HG03571 (cell line): ENCODE data around the gene EIF4E1B.
"Not testable (repeated sequence)": the region's sequence is repeated elsewhere in the genome, so short reads cannot be mapped to it uniquely, and the experiment has no call there.

Source experiments
- ATAC-seq: cut with Tn5 transposase; IDR thresholded peaks from one replicate; pipeline ENCODE4 v1.9.1; 2021; ENCODE audit not compliant: unreplicated experiment

The EIF4E1B gene, protein sequence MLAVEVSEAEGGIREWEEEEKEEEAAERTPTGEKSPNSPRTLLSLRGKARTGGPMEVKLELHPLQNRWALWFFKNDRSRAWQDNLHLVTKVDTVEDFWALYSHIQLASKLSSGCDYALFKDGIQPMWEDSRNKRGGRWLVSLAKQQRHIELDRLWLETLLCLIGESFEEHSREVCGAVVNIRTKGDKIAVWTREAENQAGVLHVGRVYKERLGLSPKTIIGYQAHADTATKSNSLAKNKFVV

GRCh38 chr5:176629853-176630680, at the start of gene EIF4E1B, which contains the start of gene SNCB:
EIF4E1B (plus strand) TSS chr5:176630675; CDS start chr5:176642788, 12,113 bp downstream.
SNCB (minus strand) TSS chr5:176630534; CDS start chr5:176629654, 880 bp downstream.
- peak; percentile 69 for ATAC-seq

DNA sequence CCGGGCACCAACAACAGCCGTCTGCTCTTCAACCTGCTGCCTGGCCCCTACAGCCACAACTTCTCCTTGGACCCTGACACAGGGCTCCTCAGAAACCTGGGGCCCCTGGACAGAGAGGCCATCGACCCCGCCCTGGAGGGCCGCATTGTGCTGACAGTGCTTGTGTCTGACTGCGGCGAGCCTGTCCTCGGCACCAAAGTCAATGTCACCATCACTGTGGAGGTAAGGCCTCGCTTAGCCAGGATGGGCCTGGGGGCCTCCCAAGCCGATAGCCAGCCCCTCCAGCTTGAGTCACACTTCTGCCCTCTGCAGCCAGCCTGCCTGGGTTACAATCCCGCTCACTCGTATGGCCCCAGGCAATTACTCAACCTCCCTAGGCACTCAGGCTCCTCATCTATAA, 49.1 kb upstream of the EIF4E1B start:
- no peak for ATAC-seq

- ATAC-seq = no peak
Observed at GRCh38 chr5:176583076-176583475, 47.4 kb upstream of the EIF4E1B start.

GRCh38 chr5:176587398-176587797, 43.1 kb upstream of the EIF4E1B start:
- ATAC-seq = no peak

DNA sequence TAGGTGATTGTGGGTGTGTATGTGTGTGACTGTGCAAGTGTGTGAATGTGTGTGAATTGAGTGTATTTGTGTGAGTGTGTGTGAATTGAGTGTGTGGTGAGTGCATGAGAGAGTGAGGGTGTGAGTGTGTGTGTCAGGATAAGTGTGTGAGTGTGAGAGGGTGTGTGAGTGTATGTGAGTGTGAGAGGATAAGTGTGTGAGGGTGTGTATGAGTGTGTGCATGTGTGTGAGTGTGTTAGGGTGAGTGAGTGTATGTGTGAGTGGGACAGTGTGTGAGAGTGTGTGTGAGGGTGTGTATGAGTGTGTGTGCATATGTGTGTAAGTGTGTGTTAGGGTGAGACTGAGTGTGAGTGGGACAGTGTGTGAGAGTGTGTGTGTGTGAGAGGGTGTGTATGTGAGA, 42.2 kb upstream of the EIF4E1B start:
- ATAC-seq = no peak

DNA sequence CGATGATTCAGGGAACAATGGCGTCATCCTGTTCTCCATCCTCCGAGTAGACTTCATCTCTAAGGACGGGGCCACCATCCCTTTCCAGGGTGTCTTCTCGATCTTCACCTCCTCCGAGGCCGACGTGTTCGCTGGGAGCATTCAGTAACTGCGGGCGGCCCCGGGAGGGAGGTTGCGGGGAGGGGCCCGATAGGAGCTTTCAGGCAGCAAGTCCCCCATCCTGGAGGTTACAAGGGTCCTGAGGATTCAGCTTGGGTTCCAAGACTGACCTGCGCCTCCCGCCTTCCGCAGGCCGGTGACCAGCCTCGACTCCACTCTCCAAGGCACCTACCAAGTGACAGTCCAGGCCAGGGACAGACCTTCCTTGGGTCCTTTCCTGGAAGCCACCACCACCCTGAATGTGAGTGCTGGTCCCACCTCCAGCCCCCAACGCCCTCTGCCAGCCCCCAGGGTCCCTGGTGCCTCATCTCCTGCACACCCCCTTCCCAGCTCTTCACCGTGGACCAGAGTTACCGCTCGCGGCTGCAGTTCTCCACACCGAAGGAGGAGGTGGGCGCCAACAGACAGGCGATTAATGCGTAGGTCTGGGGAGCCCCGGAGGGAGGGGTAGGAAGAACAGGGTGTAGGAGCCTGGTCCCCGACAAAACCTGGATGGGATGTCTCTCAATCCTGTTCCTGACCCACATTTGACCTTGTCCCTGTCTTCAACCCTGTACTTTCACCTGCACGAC, 41.3 kb upstream of the EIF4E1B start:
- ATAC-seq = no peak

DNA sequence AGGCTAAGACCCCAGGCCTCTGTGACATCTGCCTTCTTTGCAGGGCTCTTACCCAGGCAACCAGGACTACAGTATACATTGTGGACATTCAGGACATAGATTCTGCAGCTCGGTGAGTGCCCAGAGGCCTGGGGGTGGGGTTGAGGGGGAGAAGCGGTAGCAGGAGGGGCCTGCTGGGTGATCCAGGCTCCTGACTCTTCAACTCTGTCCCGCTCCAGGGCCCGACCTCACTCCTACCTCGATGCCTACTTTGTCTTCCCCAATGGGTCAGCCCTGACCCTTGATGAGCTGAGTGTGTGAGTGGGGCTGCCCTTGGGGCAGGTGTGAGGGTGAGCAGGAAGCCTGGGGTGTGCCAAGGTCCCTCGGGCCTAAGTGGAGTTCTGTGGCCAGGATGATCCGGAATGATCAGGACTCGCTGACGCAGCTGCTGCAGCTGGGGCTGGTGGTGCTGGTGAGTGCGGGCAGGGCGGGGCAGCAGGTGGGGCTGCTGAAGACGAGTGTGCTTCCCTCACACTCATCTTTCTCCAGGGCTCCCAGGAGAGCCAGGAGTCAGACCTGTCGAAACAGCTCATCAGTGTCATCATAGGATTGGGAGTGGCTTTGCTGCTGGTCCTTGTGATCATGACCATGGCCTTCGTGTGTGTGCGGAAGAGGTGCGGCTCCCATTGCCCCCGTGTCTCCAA, 40.3 kb upstream of the EIF4E1B start:
- ATAC-seq = no peak

GRCh38 chr5:176591667-176592066, 38.8 kb upstream of the EIF4E1B start:
- not testable (repeated sequence) for ATAC-seq

DNA sequence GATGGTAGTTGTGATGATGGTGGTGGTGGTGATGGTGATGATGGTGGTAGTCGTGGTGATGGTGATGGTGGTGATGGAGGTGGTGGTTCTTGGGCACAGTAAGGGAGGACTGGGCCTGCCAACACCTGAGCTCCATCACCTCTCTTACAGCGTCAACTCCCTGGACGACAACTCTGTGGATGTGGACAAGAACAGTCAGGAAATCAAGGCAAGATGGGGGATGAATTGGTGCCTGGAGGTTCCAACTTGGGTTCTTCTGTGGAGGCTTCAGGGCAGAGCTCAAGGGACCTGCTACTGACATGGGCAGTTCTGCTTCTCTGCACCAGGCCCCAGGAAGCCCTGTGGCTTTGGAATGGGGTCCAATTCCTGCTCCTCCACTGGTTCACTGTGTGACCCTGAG, 37.9 kb upstream of the EIF4E1B start:
- no peak for ATAC-seq

DNA sequence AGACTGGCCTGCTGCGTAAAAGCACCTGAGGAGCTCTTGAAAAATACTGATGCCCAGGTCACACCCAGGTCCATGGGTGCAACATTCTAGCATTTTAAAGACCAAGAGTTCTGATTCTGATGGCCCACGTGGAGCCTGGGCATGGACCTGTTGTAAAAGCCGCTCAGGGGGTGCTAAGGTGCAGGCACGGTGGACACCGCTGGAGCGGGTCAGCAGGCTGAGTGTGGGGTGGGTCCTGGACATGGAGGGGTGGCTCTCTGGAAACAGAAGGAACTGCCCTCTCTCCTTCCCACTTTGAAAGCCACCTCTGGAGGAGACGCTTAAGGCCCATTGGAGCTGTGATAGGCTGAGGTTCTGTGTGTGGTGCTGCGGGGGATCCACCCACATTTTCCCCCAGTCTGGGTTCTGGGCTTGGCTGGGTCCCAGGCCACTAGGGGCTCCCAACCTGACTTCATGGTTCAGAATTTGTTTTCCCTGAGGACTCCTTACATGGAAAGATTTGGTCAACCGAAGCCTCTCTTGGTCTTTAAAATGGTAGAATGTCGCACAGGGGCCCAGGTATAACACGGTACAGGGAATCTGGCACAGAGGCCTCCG, 37.1 kb upstream of the EIF4E1B start:
- no peak for ATAC-seq

DNA sequence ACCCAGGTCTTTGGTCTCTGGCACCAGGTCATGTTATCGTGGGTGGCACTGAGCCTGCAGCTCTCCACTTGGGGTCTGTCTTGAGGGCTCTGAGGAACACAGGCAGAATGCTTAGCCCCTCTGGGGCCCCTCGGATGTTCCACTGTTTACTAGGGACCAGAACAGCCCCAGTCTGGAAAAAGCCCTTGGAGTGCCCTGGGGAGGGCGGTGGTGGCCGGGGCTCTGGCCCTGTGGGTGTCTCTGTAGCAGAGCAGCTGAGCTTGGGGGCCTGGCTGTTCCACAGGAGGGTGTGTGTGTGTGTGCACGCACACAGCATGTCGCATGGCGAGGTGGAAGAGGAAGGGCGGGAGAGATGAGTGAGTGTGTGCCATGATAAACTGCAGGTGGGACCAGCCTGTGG, 35.9 kb upstream of the EIF4E1B start:
- ATAC-seq = no peak

DNA sequence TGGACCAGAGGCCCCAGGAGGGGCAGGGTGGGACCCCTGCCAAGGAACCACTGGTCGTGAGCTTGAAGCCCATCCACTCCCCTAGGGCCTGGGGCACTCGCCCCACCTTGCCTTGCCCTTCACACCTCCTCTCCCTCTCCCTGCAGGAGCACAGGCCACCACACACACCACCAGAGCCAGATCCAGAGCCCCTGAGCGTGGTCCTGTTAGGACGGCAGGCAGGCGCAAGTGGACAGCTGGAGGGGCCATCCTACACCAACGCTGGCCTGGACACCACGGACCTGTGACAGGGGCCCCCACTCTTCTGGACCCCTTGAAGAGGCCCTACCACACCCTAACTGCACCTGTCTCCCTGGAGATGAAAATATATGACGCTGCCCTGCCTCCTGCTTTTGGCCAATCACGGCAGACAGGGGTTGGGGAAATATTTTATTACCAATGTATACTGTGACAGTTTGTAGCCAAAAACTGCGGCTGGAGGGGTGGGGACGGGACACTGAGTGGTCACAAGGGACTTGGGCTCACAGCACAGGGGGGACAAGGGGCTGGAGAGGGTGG, 35.0 kb upstream of the EIF4E1B start:
- ATAC-seq = no peak

DNA sequence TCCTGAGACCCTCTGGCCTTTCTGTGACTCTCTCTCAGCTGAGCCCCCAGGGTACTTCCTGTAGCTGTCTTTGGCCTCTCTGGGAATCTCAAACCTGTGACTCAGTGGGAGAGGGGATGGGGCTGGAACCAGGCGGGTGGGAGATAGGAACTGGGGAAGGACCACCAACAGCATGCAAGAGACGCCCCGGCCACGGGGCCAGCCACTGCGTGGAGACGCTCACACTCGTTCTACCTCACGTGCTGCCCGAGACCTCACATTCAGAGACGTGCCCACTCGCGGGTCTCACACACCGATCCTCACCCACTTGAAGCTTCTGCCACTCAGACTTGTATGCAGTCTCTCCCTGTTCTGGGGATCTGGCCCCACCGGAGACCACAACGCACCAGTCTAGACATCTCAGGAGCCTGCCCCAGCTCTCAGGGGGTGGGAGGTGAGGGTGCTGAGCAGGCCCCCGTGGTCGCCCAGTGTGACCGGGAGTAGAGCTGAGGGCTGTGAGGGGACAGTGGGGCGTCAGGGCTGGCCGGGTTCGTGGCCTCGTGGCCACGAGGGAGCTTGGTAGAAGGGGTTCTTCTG, 34.3 kb upstream of the EIF4E1B start:
- ATAC-seq = no peak

DNA sequence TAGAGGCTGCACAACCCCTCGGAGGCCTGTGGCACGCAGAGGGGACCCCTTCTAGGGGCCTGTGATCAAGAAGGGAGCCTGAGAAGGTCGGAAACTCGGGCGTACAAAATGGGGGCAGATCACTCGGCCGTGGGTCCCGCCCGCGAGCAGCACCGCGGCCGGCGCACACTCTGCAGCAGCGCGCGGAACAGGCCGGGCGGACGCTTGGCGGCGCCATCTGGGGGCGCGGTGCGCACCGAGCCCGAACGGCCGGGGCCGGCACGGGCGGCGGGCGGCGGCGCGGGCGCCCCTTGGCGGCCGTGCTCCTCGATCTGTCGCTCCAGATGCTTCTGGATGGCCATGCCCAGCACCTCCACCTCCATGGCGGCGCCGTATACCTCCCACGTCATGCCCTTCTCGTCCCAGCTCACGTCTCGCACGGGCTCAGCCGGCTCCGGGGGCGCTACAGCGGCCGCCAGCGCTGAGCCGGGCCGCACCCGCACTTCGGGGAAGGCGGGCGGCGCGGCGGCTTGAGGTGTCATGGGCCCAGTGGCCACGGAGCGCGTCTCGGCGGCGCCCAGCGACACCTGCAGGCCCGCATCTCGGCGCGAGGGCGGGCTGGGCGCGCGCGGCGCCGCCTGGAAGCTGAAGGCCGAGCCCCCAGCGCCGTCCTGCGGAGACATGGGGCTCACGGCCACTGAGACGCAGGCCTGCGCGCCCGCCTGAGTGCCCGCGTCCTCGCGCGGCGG, 33.6 kb upstream of the EIF4E1B start:
- ATAC-seq = peak; percentile 48

DNA sequence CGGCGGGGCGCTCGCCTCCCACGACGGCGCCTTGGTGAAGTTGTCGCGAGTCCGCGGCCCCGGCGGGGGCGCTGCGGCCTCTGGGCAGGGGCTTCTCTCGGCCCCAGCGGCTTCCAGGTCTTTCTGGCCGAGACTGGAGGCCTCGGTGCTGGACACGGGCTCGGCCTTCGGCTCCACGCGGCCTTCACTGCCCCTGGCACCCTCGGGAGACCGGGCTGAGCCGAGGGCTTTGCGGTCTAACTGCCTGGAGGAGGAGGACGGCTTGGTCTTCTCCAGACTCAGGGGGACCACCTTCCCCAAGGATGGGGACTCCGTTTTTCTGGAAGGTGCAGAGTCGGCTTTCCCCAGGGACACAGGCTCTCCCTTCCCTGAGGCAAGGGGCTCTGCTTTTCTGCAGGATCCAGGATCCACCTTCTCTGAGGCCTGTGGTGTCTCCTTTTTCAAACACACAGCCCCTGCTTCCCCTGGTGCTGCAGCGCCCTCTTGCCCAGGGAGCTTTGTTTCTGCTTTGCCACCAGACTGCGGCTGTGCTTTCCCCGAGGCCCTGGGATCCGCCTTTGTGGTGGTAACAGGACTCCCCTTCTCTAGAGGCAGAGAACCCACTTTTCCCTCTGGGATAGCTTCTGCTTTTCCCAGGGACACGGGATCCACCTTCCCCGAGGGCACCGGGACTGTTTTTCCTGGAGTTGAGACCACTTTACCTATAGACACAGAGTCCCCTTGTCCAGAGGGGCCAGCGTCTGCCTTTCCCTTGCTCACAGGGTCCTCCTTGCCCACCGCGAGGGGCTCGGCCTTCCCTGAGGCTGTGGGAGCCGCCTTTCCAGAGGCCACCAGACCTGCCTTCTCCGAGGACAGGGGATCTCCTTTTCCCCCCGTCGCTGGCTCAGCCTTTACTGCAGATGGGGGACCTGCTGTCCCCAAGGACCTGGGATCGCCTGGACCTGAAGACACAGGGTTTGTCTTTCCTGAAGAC, 32.8 kb upstream of the EIF4E1B start:
- no peak for ATAC-seq

DNA sequence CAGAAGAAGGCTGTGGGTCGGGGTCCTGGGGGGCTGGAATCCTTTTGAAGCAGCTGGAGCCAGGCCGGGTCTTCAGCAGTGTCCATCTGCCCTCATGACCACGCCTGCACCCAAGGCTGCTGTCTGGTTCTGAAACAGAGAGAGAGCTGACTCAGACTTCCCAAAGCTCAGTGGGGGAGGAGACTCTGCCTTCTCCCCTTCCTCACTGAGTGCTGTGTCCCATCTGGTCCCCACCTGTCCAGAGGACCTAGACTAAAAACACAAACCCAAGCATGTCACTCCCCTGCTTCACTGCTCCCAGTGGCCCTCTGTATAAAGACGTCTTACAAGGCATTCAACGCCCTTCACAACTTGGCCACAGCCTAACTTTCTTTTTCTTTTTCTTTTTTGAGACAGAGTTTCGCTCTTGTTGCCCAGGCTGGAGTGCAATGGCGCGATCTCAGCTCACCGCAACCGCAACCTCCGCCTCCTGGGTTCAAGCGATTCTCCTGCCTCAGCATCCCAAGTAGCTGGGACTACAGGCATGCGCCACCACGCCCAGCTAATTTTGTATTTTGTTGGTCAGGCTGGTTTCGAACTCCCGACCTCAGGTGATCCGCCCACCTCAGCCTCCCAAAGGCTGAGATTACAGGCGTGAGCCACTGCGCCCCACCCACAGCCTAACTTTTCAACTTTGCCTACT, 30.6 kb upstream of the EIF4E1B start:
- not testable (repeated sequence) for ATAC-seq

DNA sequence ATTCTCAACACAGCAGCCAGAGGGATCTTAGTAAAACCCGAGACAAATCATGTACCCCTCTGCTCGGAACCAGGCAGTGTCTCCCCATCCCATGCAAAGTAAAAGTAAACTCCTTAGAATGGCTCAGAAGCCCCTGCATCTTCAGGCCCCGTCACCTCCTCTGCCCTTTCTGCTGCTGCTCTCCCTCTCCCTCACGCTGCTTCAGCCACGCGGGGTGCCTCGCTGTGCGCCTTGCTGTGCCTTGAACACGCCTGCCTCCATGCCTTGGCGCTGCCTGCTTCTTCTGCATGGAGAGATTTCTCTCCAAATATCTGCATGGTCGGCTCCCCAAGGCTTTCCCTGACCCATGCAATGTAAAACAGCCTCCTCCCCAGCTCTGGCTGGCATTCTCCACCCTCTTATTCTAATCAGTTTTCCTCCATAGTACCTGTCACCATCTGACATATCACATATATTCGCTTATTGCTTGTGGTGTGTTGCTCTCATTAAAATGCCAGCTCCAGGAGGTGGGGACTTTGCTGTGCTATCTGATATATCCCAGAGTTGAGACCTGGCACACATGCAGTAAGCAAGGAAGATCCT, 28.5 kb upstream of the EIF4E1B start:
- ATAC-seq = no peak
